Nephron progenitor cell (in vitro differentiated cells): Measurements from ENCODE around the gene SMYD1.

ENCODE experiments used
- DNase-seq: peaks from one replicate; pipeline ENCODE4 v3.0.0; 2021
- H3K27ac Mint-ChIP-seq: 2 replicates; pipeline ENCODE4 v1.8.0; 2021; ENCODE audit warnings: mild to moderate bottlenecking, moderate library complexity, mixed read lengths
- H3K27me3 Mint-ChIP-seq: 2 replicates; pipeline ENCODE4 v1.8.0; 2021; ENCODE audit warnings: mild to moderate bottlenecking, low read depth, mixed read lengths; ENCODE audit not compliant: poor library complexity
- H3K36me3 Mint-ChIP-seq: 2 replicates; pipeline ENCODE4 v1.8.0; 2021; ENCODE audit warnings: low read depth, mixed read lengths
- H3K4me1 Mint-ChIP-seq: 2 replicates; pipeline ENCODE4 v1.8.0; 2021; ENCODE audit warnings: mixed read lengths
- H3K4me3 Mint-ChIP-seq: 2 replicates; pipeline ENCODE4 v1.8.0; 2021; ENCODE audit warnings: mild to moderate bottlenecking, moderate library complexity, mixed read lengths
- H3K9me3 Mint-ChIP-seq: 2 replicates; pipeline ENCODE4 v1.8.0; 2021; ENCODE audit warnings: mild to moderate bottlenecking, moderate library complexity, mixed read lengths
- TF ChIP-seq, protein P1 (sequence below): fragments of 200-600 bp; sonication (generic); IDR thresholded peaks from 2 replicates; pipeline ENCODE4 v1.5.0; 2021; ENCODE audit warnings: antibody characterized with exemption

SMYD1 gene

DNA sequence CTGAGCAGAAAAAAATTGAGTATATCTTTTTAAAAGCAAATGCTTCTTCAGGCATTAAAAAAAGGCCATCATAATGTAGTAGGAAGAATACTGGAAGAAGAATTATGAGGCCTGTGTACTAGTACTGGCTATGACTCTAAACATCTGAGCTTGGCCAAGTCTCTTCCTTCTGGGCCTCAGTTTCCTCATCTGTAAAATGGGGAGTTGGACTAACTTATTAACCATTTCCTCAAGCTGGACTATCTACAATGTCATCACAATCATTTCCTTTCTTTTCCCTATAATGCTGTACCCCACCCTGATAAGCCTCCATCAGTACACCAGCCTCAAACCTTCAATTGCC, 30.9 kb downstream of the SMYD1 start:
- TF ChIP-seq, protein P1, sequence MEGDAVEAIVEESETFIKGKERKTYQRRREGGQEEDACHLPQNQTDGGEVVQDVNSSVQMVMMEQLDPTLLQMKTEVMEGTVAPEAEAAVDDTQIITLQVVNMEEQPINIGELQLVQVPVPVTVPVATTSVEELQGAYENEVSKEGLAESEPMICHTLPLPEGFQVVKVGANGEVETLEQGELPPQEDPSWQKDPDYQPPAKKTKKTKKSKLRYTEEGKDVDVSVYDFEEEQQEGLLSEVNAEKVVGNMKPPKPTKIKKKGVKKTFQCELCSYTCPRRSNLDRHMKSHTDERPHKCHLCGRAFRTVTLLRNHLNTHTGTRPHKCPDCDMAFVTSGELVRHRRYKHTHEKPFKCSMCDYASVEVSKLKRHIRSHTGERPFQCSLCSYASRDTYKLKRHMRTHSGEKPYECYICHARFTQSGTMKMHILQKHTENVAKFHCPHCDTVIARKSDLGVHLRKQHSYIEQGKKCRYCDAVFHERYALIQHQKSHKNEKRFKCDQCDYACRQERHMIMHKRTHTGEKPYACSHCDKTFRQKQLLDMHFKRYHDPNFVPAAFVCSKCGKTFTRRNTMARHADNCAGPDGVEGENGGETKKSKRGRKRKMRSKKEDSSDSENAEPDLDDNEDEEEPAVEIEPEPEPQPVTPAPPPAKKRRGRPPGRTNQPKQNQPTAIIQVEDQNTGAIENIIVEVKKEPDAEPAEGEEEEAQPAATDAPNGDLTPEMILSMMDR = no peak
- DNase-seq = no peak
- Mint-ChIP-seq H3K27me3 (peaks cover 12% of the 10 kb centered on the region), H3K4me3 (no peak overlapping the region), H3K9me3 (no peaks in the 10 kb centered on the region), H3K4me1 (peaks cover 13% of the 10 kb centered on the region), H3K27ac (no peak overlapping the region), H3K36me3 (no peaks in the 10 kb centered on the region)

DNA sequence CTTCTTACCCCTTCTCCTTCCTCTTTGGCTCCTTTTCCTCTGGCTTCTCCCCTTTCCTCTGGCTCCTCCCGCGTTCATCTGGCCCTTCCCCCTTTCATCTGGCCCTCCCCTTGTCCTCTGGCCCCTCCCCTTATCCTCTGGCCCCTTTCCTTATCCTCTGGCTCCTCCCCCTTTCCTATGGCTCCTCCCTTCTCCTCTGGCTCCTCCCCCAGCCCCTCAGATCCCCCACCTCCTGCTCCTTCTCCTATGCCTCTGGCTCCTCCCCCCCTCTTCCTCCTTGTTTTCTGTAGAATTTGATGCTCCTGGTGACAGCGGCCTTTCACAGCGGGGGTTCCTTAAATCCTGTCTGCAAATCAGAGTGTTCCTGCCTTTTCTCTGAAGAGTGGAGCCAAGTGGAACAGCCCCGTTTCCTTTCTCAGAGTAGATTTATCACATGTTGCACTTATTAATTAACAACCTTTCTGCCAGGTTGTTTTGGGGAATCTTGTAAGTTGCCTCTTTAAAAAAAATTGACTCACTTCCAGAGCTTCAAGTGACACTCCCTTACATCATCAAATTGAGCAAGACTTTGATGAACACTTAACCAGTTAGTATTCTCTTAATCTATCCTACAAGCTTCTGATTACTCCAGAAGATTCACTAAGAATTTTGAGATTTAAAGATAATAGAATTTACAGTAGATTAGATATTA, 32.3 kb downstream of the SMYD1 start:
- peak; percentile 79 for DNase-seq
- no peak overlapping the region for H3K4me3 Mint-ChIP-seq
- no peak overlapping the region for H3K27ac Mint-ChIP-seq
- no peaks in the 10 kb centered on the region for H3K36me3 Mint-ChIP-seq
- peaks cover 19% of the 10 kb centered on the region for H3K27me3 Mint-ChIP-seq
- peaks cover 13% of the 10 kb centered on the region for H3K4me1 Mint-ChIP-seq
- TF ChIP-seq, protein P1 = no peak
- no peaks in the 10 kb centered on the region for H3K9me3 Mint-ChIP-seq

DNA sequence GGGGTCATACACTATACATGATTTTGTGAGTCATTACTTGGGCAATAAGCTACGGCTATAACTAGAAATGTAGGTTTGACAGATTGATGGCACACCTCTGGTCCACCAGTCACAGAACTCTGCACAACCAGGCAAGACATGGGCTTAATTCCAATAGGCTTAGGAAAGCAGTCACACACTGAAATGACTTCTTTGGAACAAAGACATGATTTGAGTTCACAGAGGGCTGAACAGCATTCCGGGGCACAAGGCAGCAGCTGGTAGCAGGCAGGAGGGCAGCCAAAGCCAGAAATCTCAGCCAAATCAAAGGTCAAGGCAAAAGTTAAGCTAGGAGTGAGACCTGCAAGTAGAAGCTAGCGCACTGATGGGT, 32.8 kb downstream of the SMYD1 start:
- no peaks in the 10 kb centered on the region for H3K9me3 Mint-ChIP-seq
- H3K4me3 Mint-ChIP-seq = no peak overlapping the region
- no peaks in the 10 kb centered on the region for H3K36me3 Mint-ChIP-seq
- H3K27me3 Mint-ChIP-seq = peaks cover 19% of the 10 kb centered on the region
- DNase-seq = no peak
- H3K27ac Mint-ChIP-seq = no peak overlapping the region
- peaks cover 13% of the 10 kb centered on the region for H3K4me1 Mint-ChIP-seq
- TF ChIP-seq, protein P1 = no peak

DNA sequence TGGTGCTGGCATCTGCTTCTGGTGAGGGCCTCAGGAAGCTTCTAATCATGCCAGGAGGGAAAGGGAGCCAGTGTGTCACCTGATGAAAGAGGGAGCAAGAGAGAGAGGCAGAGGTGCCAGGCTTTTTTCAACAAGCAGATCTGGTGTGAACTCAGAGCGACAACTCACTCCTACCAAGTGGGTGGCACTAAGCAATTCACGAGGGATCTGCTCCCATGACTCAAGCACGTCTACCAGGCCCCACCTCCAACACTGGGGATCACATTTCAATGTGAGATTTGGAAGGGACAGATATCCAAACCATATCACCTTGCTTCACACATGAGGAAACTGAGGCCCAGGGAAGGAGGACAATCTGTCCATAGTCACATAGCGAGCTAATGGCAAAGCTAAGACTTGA, 41.2 kb downstream of the SMYD1 start:
- H3K4me3 Mint-ChIP-seq = no peak overlapping the region
- TF ChIP-seq, protein P1 = no peak
- peak overlapping the region; percentile 37 for H3K27ac Mint-ChIP-seq
- no peaks in the 10 kb centered on the region for H3K4me1 Mint-ChIP-seq
- no peak for DNase-seq
- H3K9me3 Mint-ChIP-seq = peaks cover 8% of the 10 kb centered on the region
- H3K36me3 Mint-ChIP-seq = no peaks in the 10 kb centered on the region
- peaks cover 7% of the 10 kb centered on the region for H3K27me3 Mint-ChIP-seq

DNA sequence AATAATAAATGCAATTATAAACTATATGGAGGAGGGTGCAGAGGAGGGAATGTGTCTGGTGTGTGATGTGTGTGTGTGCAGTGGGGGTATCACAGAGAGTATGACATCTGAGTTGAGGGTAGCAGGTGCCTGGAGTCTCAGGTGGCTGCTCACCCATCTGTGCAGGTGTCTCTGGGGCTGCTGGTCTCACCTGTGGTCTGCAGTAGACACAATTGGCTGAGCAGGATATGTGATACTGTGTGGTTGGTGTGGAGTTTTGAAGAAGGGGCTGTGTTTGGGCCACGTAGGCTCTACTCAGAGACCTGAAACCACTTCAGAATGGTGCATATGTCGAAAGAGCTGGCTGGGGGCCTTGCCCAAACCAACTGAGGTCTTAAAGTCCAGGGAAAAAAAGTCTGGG, 43.2 kb downstream of the SMYD1 start:
- peaks cover 4% of the 10 kb centered on the region for H3K27me3 Mint-ChIP-seq
- H3K4me3 Mint-ChIP-seq = no peak overlapping the region
- TF ChIP-seq, protein P1 = no peak
- peaks cover 16% of the 10 kb centered on the region for H3K4me1 Mint-ChIP-seq
- peaks cover 8% of the 10 kb centered on the region for H3K9me3 Mint-ChIP-seq
- H3K27ac Mint-ChIP-seq = no peak overlapping the region
- DNase-seq = no peak
- H3K36me3 Mint-ChIP-seq = no peaks in the 10 kb centered on the region

DNA sequence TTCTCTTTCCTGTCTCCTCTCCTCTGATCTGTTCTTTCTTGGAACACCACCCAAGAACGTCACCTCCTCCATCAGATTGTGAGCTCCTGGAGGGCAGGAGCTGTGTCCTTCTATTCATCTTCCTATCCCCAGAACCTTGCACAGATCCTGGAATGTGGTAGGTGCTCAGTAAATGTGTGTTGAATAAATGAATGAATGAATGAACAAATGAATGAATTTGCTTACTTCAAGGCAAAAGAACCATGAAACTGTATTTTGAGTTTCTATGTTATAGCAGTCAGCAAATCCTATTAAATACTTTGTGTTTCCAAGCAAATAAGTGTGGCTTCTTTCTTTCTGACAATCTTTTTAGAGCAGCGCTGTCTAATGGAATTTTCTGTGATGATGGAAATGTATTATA, 45.4 kb downstream of the SMYD1 start:
- H3K9me3 Mint-ChIP-seq = peaks cover under 1% of the 10 kb centered on the region
- no peak overlapping the region for H3K4me3 Mint-ChIP-seq
- DNase-seq = no peak
- peaks cover 16% of the 10 kb centered on the region for H3K4me1 Mint-ChIP-seq
- no peaks in the 10 kb centered on the region for H3K36me3 Mint-ChIP-seq
- H3K27ac Mint-ChIP-seq = no peak overlapping the region
- H3K27me3 Mint-ChIP-seq = peaks cover 11% of the 10 kb centered on the region
- TF ChIP-seq, protein P1 = no peak
